Neuron (in vitro differentiated cells): ENCODE results near the gene RAB36.
A peak's percentile ranks its signal among the peaks of the same experiment; 100 is the strongest.

Experiments used
- H2AFZ ChIP-seq: one replicate; pipeline ENCODE4 v1.6.1; 2013; ENCODE audit warnings: low read depth, mild to moderate bottlenecking, inconsistent platforms, low read length, moderate library complexity
- H3K27me3 ChIP-seq: one replicate; pipeline ENCODE4 v1.6.1; 2013; ENCODE audit warnings: low read length; ENCODE audit not compliant: insufficient read depth
- H3K36me3 ChIP-seq: one replicate; pipeline ENCODE4 v1.6.1; 2013; ENCODE audit warnings: low read length; ENCODE audit not compliant: insufficient read depth
- H3K4me1 ChIP-seq: one replicate; pipeline ENCODE4 v1.6.1; 2013; ENCODE audit warnings: low read length; ENCODE audit not compliant: insufficient read depth
- H3K4me3 ChIP-seq: 2 replicates; pipeline ENCODE4 v1.5.1; 2013; ENCODE audit warnings: mild to moderate bottlenecking, low read length, moderate library complexity
- H3K9me3 ChIP-seq: one replicate; pipeline ENCODE4 v1.6.1; 2013; ENCODE audit warnings: low read length

RAB36 gene

DNA sequence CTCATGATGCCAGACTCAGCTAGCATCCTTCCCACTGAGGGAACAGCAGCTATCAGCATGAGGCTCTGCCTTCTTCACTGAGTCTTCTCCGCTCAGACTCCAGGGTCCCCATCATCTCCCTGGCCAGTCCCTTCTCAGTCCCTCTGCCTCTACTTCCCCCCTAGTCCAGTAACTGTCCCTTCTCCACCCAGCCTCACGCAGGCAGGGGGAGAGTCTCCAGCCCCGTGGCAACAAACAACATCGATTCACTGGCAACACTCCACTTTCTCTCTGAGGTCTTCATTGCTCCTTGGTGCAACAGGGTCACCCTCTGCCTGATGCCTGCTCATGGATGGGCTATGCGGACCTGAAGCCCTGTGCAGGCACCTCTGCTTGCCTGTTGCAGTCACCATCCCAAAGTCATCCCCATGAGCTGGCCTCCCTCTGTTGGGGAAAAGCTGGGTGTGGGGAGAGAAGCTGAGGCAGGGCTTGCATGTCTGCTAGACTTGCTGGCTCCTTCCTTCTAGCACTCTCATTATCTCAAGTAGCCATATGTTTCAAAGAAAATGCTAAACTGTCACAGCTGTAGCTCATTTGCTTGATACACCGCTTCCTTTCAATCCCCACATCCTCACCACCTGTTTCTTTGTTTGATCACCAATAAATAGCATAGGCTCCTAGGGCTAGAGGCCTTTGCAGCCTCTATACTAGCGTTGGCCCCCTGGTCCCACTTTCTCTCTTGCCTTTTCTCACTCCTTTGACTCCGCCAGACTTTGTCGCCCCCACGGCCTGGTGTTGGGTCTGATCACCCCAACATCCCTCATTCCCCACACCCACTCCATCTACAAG lies 30.8 kb downstream of the RAB36 start:
- Histone ChIP-seq H3K4me1 (peaks cover 15% of the 10 kb centered on the region), H3K36me3 (no peaks in the 10 kb centered on the region)

GRCh38 chr22:23176645-23177027 lies 31.4 kb downstream of the RAB36 start:
- peaks cover 16% of the 10 kb centered on the region for H3K9me3 ChIP-seq
- H2AFZ ChIP-seq: no peak overlapping the region
- H3K4me3 ChIP-seq: no peak overlapping the region
- peaks cover 2% of the 10 kb centered on the region for H3K36me3 ChIP-seq
- no peaks in the 10 kb centered on the region for H3K27me3 ChIP-seq
- peaks cover 19% of the 10 kb centered on the region for H3K4me1 ChIP-seq

More for the DNA sequence above, 30.8 kb downstream of the RAB36 start:
- H2AFZ ChIP-seq: no peak overlapping the region
- H3K27me3 ChIP-seq: no peaks in the 10 kb centered on the region
- no peak overlapping the region for H3K4me3 ChIP-seq
- H3K9me3 ChIP-seq: peaks cover 16% of the 10 kb centered on the region

GRCh38 chr22:23177197-23177596 lies 31.9 kb downstream of the RAB36 start:
- Histone ChIP-seq H3K27me3 (no peaks in the 10 kb centered on the region), H2AFZ (no peak overlapping the region), H3K4me3 (no peak overlapping the region), H3K9me3 (peaks cover 16% of the 10 kb centered on the region), H3K4me1 (peaks cover 25% of the 10 kb centered on the region), H3K36me3 (peaks cover 7% of the 10 kb centered on the region)

GRCh38 chr22:23178512-23179254 lies 33.4 kb downstream of the RAB36 start:
- peaks cover 39% of the 10 kb centered on the region for H3K4me1 ChIP-seq
- H3K27me3 ChIP-seq: no peaks in the 10 kb centered on the region
- no peak overlapping the region for H3K4me3 ChIP-seq
- H2AFZ ChIP-seq: no peak overlapping the region
- peaks cover 16% of the 10 kb centered on the region for H3K9me3 ChIP-seq
- peaks cover 9% of the 10 kb centered on the region for H3K36me3 ChIP-seq

DNA sequence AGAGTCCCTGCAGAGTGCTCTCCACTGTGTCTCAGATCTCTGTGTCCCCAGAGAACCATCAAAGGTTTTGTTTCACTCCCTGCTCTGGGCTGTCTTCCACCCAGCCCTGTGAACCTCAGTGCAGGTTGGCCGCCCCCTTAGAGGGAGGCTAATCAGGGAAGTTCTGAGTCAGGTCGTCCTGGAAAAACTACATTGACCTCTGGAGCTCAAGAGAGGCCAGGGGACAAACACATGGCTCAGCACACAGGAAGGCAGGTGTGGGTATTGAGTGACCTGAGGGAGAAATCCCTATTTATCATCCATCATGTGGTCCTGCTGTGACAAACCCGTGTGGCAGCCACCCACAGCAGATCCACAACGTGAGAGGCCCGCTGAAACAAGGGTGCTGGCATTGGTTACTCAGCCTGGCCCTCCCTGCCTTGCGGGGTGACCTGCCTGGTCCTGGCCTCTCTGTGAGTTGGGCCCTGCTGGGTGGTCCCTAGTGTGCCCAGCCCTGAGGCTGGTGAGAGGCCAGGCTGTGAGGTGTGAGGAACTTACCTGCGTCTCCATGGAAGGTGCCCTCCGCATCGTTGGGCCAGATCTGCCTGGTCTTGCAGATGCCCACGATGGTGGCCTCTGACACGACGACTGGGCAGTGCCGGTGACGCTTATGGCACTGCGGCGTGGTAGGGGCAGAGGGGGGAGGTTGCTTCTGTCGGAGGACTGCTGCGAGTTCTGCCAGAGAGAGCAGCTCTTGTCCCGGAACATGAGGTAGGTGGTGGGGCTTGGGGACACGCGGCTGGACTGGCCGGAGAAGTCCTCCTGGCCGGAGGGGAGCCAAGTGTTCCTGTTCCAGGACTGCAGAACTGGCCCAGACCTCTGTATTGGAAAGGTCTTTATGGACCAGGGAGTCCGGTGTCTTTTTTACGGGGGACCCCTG lies 34.4 kb downstream of the RAB36 start:
- Histone ChIP-seq H3K9me3 (peaks cover 16% of the 10 kb centered on the region), H3K27me3 (no peaks in the 10 kb centered on the region), H3K4me1 (peaks cover 49% of the 10 kb centered on the region), H3K36me3 (peaks cover 9% of the 10 kb centered on the region), H3K4me3 (peak overlapping the region; percentile 89), H2AFZ (no peak overlapping the region)

DNA sequence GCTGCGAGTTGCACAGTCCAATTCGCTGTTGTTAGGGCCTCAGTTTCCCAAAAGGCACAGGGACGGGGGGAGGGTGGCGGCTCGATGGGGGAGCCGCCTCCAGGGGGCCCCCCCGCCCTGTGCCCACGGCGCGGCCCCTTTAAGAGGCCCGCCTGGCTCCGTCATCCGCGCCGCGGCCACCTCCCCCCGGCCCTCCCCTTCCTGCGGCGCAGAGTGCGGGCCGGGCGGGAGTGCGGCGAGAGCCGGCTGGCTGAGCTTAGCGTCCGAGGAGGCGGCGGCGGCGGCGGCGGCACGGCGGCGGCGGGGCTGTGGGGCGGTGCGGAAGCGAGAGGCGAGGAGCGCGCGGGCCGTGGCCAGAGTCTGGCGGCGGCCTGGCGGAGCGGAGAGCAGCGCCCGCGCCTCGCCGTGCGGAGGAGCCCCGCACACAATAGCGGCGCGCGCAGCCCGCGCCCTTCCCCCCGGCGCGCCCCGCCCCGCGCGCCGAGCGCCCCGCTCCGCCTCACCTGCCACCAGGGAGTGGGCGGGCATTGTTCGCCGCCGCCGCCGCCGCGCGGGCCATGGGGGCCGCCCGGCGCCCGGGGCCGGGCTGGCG lies 35.1 kb downstream of the RAB36 start, which contains the start of gene BCR:
TSS of gene BCR (plus strand) at position 209 of the 592 bp plus-strand sequence. CDS start 452 bp downstream, outside the sequence.
- Histone ChIP-seq H2AFZ (no peak within 1 kb of the TSS), H3K36me3 (peaks cover 9% of the 10 kb centered on the region), H3K4me3 (peak within 1 kb of the TSS; percentile 89), H3K27me3 (no peaks in the 10 kb centered on the region), H3K9me3 (peaks cover 16% of the 10 kb centered on the region), H3K4me1 (peaks cover 53% of the 10 kb centered on the region)

DNA sequence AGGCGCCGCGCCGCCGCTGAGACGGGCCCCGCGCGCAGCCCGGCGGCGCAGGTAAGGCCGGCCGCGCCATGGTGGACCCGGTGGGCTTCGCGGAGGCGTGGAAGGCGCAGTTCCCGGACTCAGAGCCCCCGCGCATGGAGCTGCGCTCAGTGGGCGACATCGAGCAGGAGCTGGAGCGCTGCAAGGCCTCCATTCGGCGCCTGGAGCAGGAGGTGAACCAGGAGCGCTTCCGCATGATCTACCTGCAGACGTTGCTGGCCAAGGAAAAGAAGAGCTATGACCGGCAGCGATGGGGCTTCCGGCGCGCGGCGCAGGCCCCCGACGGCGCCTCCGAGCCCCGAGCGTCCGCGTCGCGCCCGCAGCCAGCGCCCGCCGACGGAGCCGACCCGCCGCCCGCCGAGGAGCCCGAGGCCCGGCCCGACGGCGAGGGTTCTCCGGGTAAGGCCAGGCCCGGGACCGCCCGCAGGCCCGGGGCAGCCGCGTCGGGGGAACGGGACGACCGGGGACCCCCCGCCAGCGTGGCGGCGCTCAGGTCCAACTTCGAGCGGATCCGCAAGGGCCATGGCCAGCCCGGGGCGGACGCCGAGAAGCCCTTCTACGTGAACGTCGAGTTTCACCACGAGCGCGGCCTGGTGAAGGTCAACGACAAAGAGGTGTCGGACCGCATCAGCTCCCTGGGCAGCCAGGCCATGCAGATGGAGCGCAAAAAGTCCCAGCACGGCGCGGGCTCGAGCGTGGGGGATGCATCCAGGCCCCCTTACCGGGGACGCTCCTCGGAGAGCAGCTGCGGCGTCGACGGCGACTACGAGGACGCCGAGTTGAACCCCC lies 35.8 kb downstream of the RAB36 start:
- Histone ChIP-seq H3K36me3 (peaks cover 11% of the 10 kb centered on the region), H3K27me3 (no peaks in the 10 kb centered on the region), H3K4me3 (peak overlapping the region; percentile 89), H2AFZ (no peak overlapping the region), H3K9me3 (peaks cover 10% of the 10 kb centered on the region), H3K4me1 (peaks cover 53% of the 10 kb centered on the region)

DNA sequence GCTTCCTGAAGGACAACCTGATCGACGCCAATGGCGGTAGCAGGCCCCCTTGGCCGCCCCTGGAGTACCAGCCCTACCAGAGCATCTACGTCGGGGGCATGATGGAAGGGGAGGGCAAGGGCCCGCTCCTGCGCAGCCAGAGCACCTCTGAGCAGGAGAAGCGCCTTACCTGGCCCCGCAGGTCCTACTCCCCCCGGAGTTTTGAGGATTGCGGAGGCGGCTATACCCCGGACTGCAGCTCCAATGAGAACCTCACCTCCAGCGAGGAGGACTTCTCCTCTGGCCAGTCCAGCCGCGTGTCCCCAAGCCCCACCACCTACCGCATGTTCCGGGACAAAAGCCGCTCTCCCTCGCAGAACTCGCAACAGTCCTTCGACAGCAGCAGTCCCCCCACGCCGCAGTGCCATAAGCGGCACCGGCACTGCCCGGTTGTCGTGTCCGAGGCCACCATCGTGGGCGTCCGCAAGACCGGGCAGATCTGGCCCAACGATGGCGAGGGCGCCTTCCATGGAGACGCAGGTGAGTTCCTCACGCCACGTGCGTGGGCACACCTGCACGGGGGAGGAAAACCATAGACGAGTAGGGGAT lies 36.5 kb downstream of the RAB36 start:
- Histone ChIP-seq H3K4me1 (peaks cover 53% of the 10 kb centered on the region), H3K4me3 (peak overlapping the region; percentile 89), H3K27me3 (no peaks in the 10 kb centered on the region), H3K36me3 (peaks cover 15% of the 10 kb centered on the region), H2AFZ (no peak overlapping the region), H3K9me3 (peaks cover 6% of the 10 kb centered on the region)

DNA sequence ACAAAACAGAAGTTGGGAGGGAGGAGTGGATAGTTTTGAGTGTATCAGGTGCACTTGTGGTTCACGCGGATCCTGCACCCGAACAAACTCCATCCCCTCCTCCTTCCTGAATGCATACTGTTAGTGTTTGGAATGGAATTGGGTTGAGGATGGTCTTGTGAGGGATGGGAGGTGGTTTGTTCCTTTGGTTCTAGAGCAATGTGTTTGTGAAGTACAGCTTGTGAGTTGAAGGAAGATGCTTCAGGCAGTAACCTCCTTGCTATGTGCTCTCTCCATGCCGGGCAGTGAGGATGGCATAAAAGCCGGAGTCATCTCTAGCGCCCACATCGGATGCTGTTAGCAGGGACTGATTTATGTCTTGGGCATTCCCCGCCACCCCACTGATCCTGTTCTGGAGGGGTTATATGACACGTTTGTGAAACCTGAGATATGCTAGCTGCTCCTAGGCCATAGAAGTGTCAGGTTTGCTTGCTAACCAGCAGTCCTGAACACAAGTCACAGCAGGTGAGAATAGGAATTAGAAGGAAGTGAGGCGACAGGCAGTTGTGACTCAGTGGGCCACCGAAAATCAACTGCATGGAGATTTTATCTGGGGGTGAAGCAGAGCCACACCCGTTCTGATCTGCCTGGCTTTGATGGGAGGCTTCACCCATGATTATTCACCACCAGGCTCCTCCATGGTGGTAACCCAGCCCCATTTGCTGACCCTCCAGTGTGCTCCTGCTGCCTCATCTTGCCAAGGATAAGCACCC lies 37.2 kb downstream of the RAB36 start:
- no peak overlapping the region for H2AFZ ChIP-seq
- peaks cover 2% of the 10 kb centered on the region for H3K9me3 ChIP-seq
- H3K4me1 ChIP-seq: peaks cover 53% of the 10 kb centered on the region
- H3K27me3 ChIP-seq: no peaks in the 10 kb centered on the region
- H3K36me3 ChIP-seq: peaks cover 16% of the 10 kb centered on the region
- H3K4me3 ChIP-seq: peak overlapping the region; percentile 89

DNA sequence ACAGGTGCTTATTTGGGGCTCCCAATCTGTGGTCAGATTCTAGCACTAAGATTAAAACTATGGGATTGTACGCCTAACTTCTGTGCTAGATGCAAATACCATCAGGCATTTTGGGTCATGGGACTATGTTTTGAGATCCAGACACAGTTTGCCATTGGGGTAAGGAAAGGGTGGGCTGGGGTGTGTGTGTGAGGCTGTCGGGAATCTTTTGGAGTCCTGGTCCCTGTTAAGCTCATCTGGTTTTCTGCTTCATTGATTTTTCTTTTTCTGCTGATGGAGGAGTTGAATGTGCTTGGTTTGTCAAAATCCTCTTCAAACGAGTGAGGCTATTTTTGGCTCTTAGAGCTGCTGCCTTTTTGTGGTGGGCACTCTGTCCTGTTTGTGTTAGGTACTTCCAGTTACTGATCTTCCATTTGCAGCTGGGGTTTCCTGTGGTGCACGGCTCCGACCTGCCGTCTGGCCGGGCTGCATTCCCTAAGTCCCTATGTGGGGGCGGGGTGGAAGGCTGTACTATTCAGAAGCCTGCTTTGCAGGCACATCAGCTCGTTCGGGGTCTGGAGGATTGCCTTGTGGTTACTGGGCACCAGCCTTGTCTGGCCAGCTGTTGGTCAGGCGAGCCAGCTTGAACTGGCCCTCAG lies 37.9 kb downstream of the RAB36 start:
- Histone ChIP-seq H3K4me3 (peak overlapping the region; percentile 89), H3K36me3 (peaks cover 23% of the 10 kb centered on the region), H3K9me3 (no peaks in the 10 kb centered on the region), H3K27me3 (no peaks in the 10 kb centered on the region), H3K4me1 (peaks cover 53% of the 10 kb centered on the region), H2AFZ (no peak overlapping the region)
